ENCODE results near the gene TTC27. TPM values are rescaled to one million over a fixed set of nuclear protein-coding genes. Genes with fewer than 3 reads are reported as not detected.

Gene TTC27
- polyA plus RNA-seq, 1 donor from 2014 or later = 11.1 TPM

DNA sequence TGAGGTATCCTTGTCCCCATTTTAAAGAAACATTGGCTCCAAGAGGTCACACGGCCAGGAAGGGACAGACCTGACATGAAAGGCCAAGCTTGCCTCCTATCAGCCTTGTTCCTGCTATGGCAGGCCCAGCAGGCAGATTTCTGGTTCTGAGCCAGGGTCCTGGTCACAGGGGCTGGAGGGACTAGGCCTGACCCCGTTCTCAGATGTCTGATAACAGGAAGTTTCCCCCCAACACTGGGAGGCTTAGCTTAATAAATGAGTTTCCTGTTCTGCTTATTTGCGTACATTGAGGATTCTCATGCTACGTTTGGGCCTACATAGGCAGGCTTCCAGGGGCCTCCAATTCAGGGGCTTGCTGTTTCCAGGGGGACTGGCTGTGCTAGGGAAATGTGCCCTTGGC lies 211.1 kb downstream of the TTC27 start:
- H3K36me3 ChIP-seq (ENCODE audit: insufficient read depth, low read length) = no peaks in the 10 kb centered on the region
- no peak overlapping the region for H2AFZ ChIP-seq (ENCODE audit: low read depth, low read length)
- no peak overlapping the region for H3K4me2 ChIP-seq (ENCODE audit: low read length)
- no peak overlapping the region for H3K4me3 ChIP-seq (ENCODE audit: low read length)
- H4K20me1 ChIP-seq (ENCODE audit: insufficient read depth) = no peaks in the 10 kb centered on the region
- TF ChIP-seq RAD21 (conservative IDR thresholded peaks at IDR 0.05) (no peak), EZH2 (IDR thresholded peaks at IDR 0.05; ENCODE audit: borderline replicate concordance, insufficient read depth, low read length, poor library complexity, severe bottlenecking) (no peak), POLR2AphosphoS5 (IDR thresholded peaks at IDR 0.05) (no peak), MXI1 (conservative IDR thresholded peaks at IDR 0.05; ENCODE audit: poor library complexity, severe bottlenecking) (no peak), EP300 (conservative IDR thresholded peaks at IDR 0.05; ENCODE audit: poor library complexity, severe bottlenecking) (no peak)
- no peaks in the 10 kb centered on the region for H3K9me2 ChIP-seq (ENCODE audit: insufficient read depth, low read length)
- no peaks in the 10 kb centered on the region for H3K27me3 ChIP-seq (ENCODE audit: insufficient read depth, low read depth, low read length)
- no peaks in the 10 kb centered on the region for H3K9me3 ChIP-seq (ENCODE audit: low read length)
- H3K79me2 ChIP-seq (replicated peaks; ENCODE audit: insufficient read depth, low read length) = no peaks in the 10 kb centered on the region
- H3K9ac ChIP-seq (ENCODE audit: low read length) = no peak overlapping the region
- no peak overlapping the region for H3K27ac ChIP-seq (ENCODE audit: low read length)
- H3F3A ChIP-seq (ENCODE audit: insufficient read depth, low read length, poor library complexity, severe bottlenecking) = no peaks in the 10 kb centered on the region

- no peaks in the 10 kb centered on the region for H4K20me1 ChIP-seq (ENCODE audit: insufficient read depth)
- no peak overlapping the region for H3K4me3 ChIP-seq (ENCODE audit: low read length)
- no peaks in the 10 kb centered on the region for H3K79me2 ChIP-seq (replicated peaks; ENCODE audit: insufficient read depth, low read length)
- no peaks in the 10 kb centered on the region for H3K27me3 ChIP-seq (ENCODE audit: insufficient read depth, low read depth, low read length)
- no peaks in the 10 kb centered on the region for H3K36me3 ChIP-seq (ENCODE audit: insufficient read depth, low read length)
- H3K9me2 ChIP-seq (ENCODE audit: insufficient read depth, low read length) = no peaks in the 10 kb centered on the region
- no peak overlapping the region for H3K9ac ChIP-seq (ENCODE audit: low read length)
- H3F3A ChIP-seq (ENCODE audit: insufficient read depth, low read length, poor library complexity, severe bottlenecking) = no peaks in the 10 kb centered on the region
- H3K9me3 ChIP-seq (ENCODE audit: low read length) = no peaks in the 10 kb centered on the region
- no peak for TF ChIP-seq POLR2AphosphoS5 (IDR thresholded peaks at IDR 0.05)
- TF ChIP-seq EZH2 (IDR thresholded peaks at IDR 0.05; ENCODE audit: borderline replicate concordance, insufficient read depth, low read length, poor library complexity, severe bottlenecking) = no peak
- TF ChIP-seq, protein P1, sequence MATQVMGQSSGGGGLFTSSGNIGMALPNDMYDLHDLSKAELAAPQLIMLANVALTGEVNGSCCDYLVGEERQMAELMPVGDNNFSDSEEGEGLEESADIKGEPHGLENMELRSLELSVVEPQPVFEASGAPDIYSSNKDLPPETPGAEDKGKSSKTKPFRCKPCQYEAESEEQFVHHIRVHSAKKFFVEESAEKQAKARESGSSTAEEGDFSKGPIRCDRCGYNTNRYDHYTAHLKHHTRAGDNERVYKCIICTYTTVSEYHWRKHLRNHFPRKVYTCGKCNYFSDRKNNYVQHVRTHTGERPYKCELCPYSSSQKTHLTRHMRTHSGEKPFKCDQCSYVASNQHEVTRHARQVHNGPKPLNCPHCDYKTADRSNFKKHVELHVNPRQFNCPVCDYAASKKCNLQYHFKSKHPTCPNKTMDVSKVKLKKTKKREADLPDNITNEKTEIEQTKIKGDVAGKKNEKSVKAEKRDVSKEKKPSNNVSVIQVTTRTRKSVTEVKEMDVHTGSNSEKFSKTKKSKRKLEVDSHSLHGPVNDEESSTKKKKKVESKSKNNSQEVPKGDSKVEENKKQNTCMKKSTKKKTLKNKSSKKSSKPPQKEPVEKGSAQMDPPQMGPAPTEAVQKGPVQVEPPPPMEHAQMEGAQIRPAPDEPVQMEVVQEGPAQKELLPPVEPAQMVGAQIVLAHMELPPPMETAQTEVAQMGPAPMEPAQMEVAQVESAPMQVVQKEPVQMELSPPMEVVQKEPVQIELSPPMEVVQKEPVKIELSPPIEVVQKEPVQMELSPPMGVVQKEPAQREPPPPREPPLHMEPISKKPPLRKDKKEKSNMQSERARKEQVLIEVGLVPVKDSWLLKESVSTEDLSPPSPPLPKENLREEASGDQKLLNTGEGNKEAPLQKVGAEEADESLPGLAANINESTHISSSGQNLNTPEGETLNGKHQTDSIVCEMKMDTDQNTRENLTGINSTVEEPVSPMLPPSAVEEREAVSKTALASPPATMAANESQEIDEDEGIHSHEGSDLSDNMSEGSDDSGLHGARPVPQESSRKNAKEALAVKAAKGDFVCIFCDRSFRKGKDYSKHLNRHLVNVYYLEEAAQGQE (IDR thresholded peaks at IDR 0.05; ENCODE audit: borderline replicate concordance) = no peak
- no peak for TF ChIP-seq RAD21 (conservative IDR thresholded peaks at IDR 0.05)
- TF ChIP-seq CTCF (IDR thresholded peaks at IDR 0.05; ENCODE audit: poor library complexity, severe bottlenecking) = no peak
- TF ChIP-seq EP300 (conservative IDR thresholded peaks at IDR 0.05; ENCODE audit: poor library complexity, severe bottlenecking) = no peak
- no peak for TF ChIP-seq SMC3 (conservative IDR thresholded peaks at IDR 0.05; ENCODE audit: poor library complexity)
- TF ChIP-seq MXI1 (conservative IDR thresholded peaks at IDR 0.05; ENCODE audit: poor library complexity, severe bottlenecking) = no peak
- TF ChIP-seq TAF1 (IDR thresholded peaks at IDR 0.05; ENCODE audit: low read depth) = no peak
- H3K4me2 ChIP-seq (ENCODE audit: low read length) = no peak overlapping the region
- H3K27ac ChIP-seq (ENCODE audit: low read length) = no peak overlapping the region
- H2AFZ ChIP-seq (ENCODE audit: low read depth, low read length) = no peak overlapping the region
These were observed 214.4 kb downstream of the TTC27 start for GRCh38 chr2:32841931-32842898.

Measured in neural cell (in vitro differentiated cells).